Activated CD4-positive, alpha-beta T cell treated with anti-CD3 and anti-CD28 coated beads for 36 hours (primary cell): Measurements from ENCODE around the gene HDAC4. TPM values are rescaled to one million over a fixed set of nuclear protein-coding genes. Genes with fewer than 3 reads are reported as not detected.

Experiments used
- ATAC-seq: fragments of 200-7000 bp; cut with Tn5 transposase; one replicate; pipeline ENCODE4 v1.10.0; 2021; ENCODE audit warnings: mild to moderate bottlenecking, moderate library complexity
- CTCF ChIA-PET: fragments of 350-600 bp; sonication (Branson Sonifier 250); formaldehyde crosslinking; loops from one replicate; lab custom pipeline; 2021; ENCODE audit warnings: antibody characterized with exemption; lab: Charles Lee
- POLR2A ChIA-PET: fragments of 350-600 bp; sonication (Branson Sonifier 250); formaldehyde crosslinking; loops from one replicate; lab custom pipeline; 2021; ENCODE audit warnings: antibody characterized with exemption, inconsistent platforms; lab: Charles Lee
- DNase-seq: peaks from one replicate; pipeline ENCODE4 v3.0.0-alpha.2; 2020
- H3K27ac Mint-ChIP-seq: one replicate; pipeline ENCODE4 v1.8.0; 2021; ENCODE audit warnings: mixed read lengths
- H3K27me3 Mint-ChIP-seq: one replicate; pipeline ENCODE4 v1.8.0; 2021; ENCODE audit warnings: mixed read lengths
- H3K36me3 Mint-ChIP-seq: one replicate; pipeline ENCODE4 v1.8.0; 2021; ENCODE audit warnings: low read depth, mixed read lengths
- H3K4me1 Mint-ChIP-seq: one replicate; pipeline ENCODE4 v1.8.0; 2021; ENCODE audit warnings: mixed read lengths
- H3K4me3 Mint-ChIP-seq: one replicate; pipeline ENCODE4 v1.8.0; 2021; ENCODE audit warnings: mild to moderate bottlenecking, moderate library complexity, mixed read lengths
- H3K9me3 Mint-ChIP-seq: one replicate; pipeline ENCODE4 v1.8.0; 2021; ENCODE audit warnings: low read depth, mixed read lengths
- intact Hi-C, 2 experiments: fragments of 100-400 bp; cut with DNase I in 1 of 2; cut with micrococcal nuclease in 1 of 2; formaldehyde crosslinking; loops; one replicate each; pipeline versions ENCODE4 v1.14.2 to v1.15.1; 2022 to 2024; cut with DNase I, micrococcal nuclease
- total RNA-seq, 2 experiments: library from RNA; stranded (reverse); gene quantifications; one replicate each; pipeline ENCODE4 v1.2.3, GENCODE V29; 2021

Gene HDAC4
- total RNA-seq, 2 experiments from 2014 or later, result 25.4 to 30.4 TPM

DNA sequence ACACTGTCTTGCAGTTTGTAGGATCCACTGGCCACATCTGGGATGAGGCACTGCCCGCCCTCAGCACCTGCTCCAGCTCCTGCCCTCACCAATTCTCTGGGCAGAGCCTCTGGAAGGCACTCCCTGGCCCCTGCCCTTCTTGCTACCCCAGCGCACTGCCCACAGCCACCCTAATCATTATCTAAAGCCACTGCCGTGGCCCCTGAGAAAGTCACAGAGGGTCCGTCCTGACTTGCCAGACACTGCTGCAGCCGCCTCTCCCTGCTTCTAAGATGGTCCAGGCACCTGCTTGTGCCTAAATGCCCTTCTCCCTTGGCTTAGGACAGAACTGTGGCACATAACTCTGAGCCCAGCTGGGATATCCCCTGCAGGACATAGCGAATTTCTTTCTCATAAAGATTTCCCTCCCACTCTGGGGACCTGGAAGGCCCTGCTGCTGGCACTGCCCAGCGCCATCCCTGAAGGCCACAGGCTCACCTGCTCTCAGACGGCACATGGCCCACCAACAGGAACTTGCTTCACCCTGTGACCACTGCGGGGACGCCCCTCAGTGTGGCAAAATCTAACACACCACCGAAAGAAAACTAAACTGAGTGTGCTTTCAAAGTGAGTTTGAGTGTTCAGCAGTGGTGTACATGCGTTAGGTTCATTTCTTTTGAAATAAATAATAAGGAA is 244.9 kb downstream of the HDAC4 start:
- Mint-ChIP-seq H3K27ac (no peak overlapping the region), H3K36me3 (peaks cover 63% of the 10 kb centered on the region)

DNA sequence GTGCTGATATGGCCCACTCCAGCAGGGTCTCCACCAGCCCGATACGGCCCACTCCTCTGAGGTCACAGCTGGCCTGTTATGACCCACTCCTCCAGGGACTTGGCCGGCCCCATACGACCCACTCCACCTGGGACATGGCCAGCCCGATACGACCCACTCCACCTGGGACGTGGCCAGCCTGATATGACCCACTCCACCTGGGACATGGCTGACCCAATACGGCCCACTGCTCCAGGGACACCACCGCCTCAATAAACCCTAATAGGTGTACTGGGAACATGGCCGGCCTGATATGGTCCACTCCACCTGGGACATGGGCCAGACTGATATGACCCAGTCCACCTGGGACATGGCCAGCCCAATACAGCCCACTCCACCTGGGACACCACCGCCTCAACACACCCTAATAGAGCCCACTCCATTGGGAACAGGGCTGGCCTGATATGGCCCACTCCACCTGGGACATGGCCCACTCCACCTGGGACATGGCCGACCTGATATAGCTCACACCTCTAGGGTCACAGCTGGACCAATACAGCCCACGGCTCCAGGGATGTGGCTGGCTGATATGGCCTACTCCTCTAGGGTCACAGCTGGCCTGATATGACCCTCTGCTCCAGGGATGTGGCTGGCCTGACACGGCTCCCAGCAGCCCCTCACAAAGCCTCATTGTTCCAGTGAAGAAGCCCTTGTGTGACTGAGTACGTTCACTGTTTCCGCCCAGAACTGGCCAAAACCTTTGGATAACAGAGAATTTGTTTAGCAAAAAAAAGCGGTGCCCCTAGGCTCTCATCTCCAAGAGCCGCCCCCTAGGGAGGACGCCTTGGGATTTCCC is 245.6 kb downstream of the HDAC4 start:
- Mint-ChIP-seq H3K27me3 (no peaks in the 10 kb centered on the region), H3K9me3 (peaks cover 6% of the 10 kb centered on the region), H3K27ac (no peak overlapping the region), H3K4me1 (peaks cover 12% of the 10 kb centered on the region), H3K36me3 (peaks cover 61% of the 10 kb centered on the region), H3K4me3 (no peak overlapping the region)
- no peak for ATAC-seq
- ChIA-PET CTCF (interaction anchor here (0.6 to 1.5 kb wide), 3 partner anchors 11 to 853 kb away, joined by 3 to 4 read pairs (median 3); no protein-coding TSS in a partner anchor), POLR2A (no interaction called here)
- DNase-seq, result no peak
- intact Hi-C loops, result no loop called here

More for the DNA sequence above, 244.9 kb downstream of the HDAC4 start:
- DNase-seq, result no peak
- H3K4me1 Mint-ChIP-seq, result peaks cover 8% of the 10 kb centered on the region
- intact Hi-C loops, result no loop called here
- ChIA-PET CTCF (no interaction called here), POLR2A (no interaction called here)
- ATAC-seq, result no peak
- H3K4me3 Mint-ChIP-seq, result no peak overlapping the region
- H3K27me3 Mint-ChIP-seq, result no peaks in the 10 kb centered on the region
- peaks cover 2% of the 10 kb centered on the region for H3K9me3 Mint-ChIP-seq

DNA sequence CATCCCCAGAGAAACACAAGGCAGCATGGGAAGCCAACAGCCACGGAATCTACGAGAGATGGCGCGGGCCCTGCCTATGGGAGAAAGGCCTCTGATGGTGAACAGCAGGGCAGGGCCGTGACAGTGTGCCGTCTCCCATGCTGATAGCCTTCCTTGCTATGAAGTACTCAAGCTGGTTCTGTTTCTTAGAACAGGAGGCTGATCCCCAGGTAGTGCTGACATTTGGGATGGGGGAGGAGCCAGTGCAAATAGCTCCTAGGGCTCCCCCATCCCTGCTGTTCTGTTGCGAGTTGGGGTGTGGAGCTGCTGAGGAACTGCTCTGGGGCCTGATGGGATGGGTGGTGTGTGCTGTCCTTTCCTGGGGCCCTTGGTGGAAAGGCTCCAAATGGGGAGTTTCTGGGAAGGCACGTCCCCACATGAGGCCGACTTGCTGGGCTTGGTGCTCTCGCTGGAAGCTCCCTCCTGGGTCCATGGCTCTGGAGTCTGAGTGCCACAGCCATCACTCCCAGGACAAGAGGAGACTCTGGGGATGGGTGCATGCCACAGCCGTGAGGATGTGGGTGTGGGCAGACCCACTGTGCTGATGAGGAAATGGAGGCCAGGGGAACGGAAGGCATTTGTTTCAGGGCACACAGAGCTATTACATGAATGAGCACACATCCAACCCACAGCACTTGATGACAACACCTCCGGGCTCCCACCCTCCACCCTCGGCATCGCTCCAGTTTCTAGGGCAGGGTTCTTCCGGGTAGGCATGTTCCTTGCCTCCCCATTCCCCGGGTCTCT is 246.8 kb downstream of the HDAC4 start:
- Mint-ChIP-seq H3K9me3 (peaks cover 8% of the 10 kb centered on the region), H3K27me3 (no peaks in the 10 kb centered on the region), H3K36me3 (peaks cover 60% of the 10 kb centered on the region), H3K27ac (no peak overlapping the region), H3K4me3 (no peak overlapping the region), H3K4me1 (peaks cover 8% of the 10 kb centered on the region)
- ATAC-seq, result no peak
- POLR2A ChIA-PET, result no interaction called here
- CTCF ChIA-PET, result interaction anchor here (0.5 to 1.5 kb wide), 2 partner anchors 10 to 368 kb away, joined by 3 to 4 read pairs; no protein-coding TSS in a partner anchor
- intact Hi-C loops, result no loop called here
- no peak for DNase-seq

DNA sequence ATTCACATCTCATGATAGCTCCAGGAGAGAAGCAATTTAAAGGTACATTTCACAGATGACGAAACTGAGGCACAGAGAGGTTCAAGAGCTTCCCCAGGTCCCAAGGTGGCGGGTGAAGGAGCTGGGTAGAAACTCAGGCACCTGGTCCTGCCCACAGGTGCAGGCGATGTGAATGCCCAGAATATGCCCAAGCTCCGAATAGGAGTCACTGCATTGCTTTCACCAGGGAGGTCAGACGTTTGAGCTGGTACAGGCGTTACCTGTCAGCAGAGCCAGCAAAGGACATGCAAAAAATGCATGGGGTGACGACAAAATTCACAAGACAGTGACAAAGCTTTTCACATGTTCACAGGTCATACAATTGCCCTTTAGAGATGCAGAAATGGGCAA is 247.9 kb downstream of the HDAC4 start:
- intact Hi-C loops, result no loop called here
- H3K36me3 Mint-ChIP-seq, result peaks cover 68% of the 10 kb centered on the region
- no peak overlapping the region for H3K27ac Mint-ChIP-seq
- peaks cover 8% of the 10 kb centered on the region for H3K4me1 Mint-ChIP-seq
- ChIA-PET POLR2A (no interaction called here), CTCF (no interaction called here)
- DNase-seq, result no peak
- H3K4me3 Mint-ChIP-seq, result no peak overlapping the region
- no peak for ATAC-seq
- no peaks in the 10 kb centered on the region for H3K27me3 Mint-ChIP-seq
- peaks cover 8% of the 10 kb centered on the region for H3K9me3 Mint-ChIP-seq

DNA sequence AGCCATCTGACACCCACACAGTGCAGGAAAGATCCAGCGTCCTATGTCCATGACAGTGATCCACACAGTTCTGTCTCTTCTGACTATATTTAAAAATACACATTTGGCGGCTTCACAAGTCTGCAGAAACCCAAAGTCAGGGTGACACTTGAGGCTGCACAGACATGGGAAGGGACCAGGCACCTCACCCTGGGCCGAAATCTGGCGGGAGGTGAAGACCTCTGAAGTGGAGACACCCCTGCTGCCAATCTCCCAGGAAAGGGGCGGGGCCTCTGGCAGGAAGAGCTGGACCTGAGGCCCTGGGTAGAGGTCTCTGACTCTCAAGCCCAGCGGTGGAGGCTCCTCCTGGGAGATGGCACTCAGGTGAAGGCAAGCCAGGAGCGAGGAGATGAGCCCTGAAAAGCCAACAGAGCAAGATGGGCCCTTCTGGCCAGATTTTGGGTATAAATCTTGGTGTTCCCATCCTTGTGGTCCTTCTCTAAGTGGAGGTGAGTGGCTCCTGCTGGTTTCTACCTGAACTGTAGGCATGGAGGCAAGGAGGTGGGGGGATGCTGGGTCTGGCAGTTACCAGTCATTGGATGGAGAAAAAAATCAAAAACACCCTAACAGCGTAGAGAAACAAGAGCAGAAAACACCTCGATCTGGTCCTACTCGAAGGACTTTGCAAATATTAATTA is 248.4 kb downstream of the HDAC4 start:
- Mint-ChIP-seq H3K27ac (peak overlapping the region; percentile 51), H3K4me1 (peaks cover 8% of the 10 kb centered on the region), H3K9me3 (peaks cover 8% of the 10 kb centered on the region), H3K36me3 (peaks cover 68% of the 10 kb centered on the region), H3K27me3 (no peaks in the 10 kb centered on the region), H3K4me3 (no peak overlapping the region)
- ChIA-PET POLR2A (no interaction called here), CTCF (no interaction called here)
- intact Hi-C loops, result no loop called here
- no peak for DNase-seq
- no peak for ATAC-seq

DNA sequence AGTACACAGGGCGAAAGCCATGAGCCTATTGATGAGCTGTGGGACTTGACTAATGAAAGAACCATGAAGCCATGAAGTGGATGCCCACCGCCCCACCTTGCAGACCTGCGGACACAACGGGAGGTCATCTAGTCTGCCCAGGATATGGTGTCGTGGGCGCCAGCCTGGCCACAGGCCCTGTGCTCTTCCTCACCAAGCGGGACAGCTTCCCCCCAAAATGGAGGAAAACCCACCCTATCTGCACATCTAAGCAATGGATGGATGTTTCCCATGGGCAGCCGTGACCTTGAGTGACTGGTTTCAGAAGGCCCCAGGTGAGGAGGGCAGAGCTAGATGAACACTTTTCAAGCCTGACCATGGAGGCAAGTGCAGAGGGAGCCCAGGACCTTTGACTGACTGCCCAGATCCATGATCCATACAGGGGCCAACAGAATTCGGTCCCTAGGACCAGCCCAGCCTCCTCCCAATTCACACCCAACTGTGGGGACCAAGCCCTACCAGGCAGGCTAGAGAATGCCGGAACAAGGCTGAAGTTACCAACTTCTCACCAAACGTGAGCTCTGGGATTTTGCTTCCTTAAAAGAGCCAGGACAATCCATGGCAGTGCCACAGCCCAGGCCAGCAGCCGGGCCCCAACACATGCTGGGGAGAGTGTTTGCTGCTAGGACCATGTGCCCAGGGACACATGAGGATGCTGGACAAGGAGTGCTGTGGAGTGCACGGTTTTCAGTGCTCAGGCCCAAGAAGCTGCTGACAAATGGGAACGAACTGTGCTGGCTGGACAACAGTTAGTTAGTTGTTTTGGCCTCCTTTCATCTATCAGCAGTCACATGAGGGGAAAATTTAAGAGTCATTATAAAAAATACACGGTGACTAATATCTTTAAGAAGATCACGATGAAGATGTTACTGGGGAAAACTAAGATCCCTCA is 249.4 kb downstream of the HDAC4 start:
- H3K27ac Mint-ChIP-seq, result no peak overlapping the region

DNA sequence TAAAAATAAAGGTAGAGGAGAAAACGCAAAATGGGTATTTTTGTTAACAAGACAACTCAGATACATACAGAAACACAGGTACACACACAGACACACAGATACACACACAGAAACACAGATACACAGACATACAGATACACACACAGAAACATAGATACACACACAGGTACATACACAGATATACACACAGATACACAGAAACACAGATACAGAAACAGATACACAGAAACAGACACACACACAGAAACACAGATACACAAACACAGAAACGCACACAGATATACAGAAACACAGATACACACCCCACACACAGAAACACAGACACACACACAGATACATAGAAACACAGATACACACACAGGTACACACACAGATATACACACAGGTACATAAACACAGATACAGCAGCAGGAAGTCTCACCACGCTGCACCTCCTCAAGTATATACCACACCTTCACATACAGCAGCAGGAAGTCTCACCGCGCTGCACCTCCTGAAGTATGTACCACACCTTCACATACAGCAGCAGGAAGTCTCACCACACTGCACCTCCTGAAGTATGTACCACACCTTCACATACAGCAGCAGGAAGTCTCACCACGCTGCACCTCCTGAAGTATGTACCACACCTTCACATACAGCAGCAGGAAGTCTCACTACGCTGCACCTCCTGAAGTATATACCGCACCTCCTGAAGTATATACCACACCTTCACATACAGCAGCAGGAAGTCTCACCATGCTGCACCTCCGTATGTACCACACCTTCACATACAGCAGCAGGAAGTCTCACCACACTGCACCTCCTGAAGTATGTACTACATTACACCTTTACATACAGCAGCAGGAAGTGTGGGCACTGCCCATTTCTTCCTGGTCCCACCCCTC is 250.5 kb downstream of the HDAC4 start:
- Mint-ChIP-seq H3K9me3 (peaks cover 8% of the 10 kb centered on the region), H3K36me3 (peaks cover 62% of the 10 kb centered on the region), H3K4me1 (peaks cover 11% of the 10 kb centered on the region), H3K27me3 (no peaks in the 10 kb centered on the region), H3K27ac (peak overlapping the region; percentile 18), H3K4me3 (no peak overlapping the region)
- POLR2A ChIA-PET, result no interaction called here
- ATAC-seq, result no peak
- no peak for DNase-seq
- intact Hi-C loops, result no loop called here
- CTCF ChIA-PET, result no interaction called here

More for the DNA sequence above, 249.4 kb downstream of the HDAC4 start:
- peaks cover 8% of the 10 kb centered on the region for H3K4me1 Mint-ChIP-seq
- H3K4me3 Mint-ChIP-seq, result no peak overlapping the region
- DNase-seq (no peak), ATAC-seq (no peak)
- intact Hi-C loops, result no loop called here
- no peaks in the 10 kb centered on the region for H3K27me3 Mint-ChIP-seq
- ChIA-PET CTCF (no interaction called here), POLR2A (no interaction called here)
- H3K9me3 Mint-ChIP-seq, result peaks cover 8% of the 10 kb centered on the region
- H3K36me3 Mint-ChIP-seq, result peaks cover 68% of the 10 kb centered on the region

DNA sequence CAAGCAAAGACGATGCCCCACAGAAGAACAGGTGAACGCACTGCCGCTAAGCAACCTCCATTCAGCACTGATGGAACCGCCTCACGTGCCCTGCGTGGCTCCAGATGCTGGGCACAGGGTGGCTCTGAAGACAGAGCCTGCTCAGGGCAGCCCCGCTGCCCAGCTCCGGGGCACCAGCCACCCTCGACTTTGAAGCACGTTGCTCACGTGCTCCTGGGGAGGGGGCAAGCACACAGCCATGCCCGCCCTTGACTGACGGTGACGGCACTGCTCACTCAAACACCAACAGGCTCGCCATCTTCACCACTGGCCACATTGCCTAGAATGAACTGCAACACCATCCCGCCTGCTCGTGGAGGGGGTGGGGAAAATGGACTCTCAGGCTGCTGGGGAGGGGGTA is 251.3 kb downstream of the HDAC4 start:
- Mint-ChIP-seq H3K36me3 (peaks cover 58% of the 10 kb centered on the region), H3K4me1 (peaks cover 11% of the 10 kb centered on the region), H3K27ac (no peak overlapping the region), H3K27me3 (no peaks in the 10 kb centered on the region), H3K4me3 (no peak overlapping the region), H3K9me3 (peaks cover 8% of the 10 kb centered on the region)
- POLR2A ChIA-PET, result no interaction called here
- CTCF ChIA-PET, result no interaction called here
- DNase-seq, result no peak
- ATAC-seq, result no peak
- intact Hi-C loops, result no loop called here

DNA sequence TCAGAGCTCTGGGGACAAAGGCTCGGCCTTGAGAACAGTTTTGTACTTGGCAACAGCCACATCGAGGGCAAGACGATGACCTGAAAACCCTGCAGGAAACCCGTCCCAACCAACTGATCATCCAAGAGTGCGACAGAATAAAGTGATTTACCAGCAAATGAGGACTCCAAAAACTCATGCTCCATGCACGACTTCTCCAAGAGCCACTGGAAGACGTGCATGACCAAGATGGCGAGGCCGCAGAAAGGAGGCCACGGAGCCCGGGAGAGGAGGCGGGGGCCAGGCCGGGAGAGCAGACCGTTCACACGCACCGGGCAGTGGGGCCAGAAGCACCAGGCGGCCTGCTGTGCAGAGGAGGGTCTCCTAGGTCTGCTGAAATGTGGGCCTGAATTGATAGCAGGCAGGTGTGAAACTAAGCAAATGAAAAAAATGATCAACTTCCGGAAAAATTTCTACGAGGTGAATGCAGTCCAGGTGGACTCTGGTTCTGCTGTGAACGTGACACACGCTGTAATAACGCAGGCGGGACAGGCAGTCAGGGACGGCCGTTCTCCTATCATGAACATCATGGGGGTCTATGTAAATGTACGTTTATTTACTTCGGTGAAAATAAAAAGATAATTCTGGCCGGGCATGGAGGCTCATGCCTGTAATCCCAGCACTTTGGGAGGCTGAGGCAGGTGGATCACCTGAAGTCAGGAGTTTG is 252.2 kb downstream of the HDAC4 start:
- H3K9me3 Mint-ChIP-seq, result peaks cover 8% of the 10 kb centered on the region
- POLR2A ChIA-PET, result no interaction called here
- no peak for ATAC-seq
- H3K36me3 Mint-ChIP-seq, result peaks cover 50% of the 10 kb centered on the region
- H3K27me3 Mint-ChIP-seq, result no peaks in the 10 kb centered on the region
- intact Hi-C loops, result no loop called here
- DNase-seq, result no peak
- CTCF ChIA-PET, result no interaction called here
- H3K4me1 Mint-ChIP-seq, result peaks cover 11% of the 10 kb centered on the region
- no peak overlapping the region for H3K4me3 Mint-ChIP-seq
- H3K27ac Mint-ChIP-seq, result no peak overlapping the region
